Trophoblast cell (in vitro differentiated cells and primary cell): ENCODE measurements around the gene ABCC8.

Source experiments
- DNase-seq, 2 donors: peaks; one replicate each; pipeline ENCODE4 v3.0.0-alpha.2; 2016
- H2AFZ ChIP-seq: 2 replicates; pipeline ENCODE4 v1.6.1; 2013; ENCODE audit warnings: low read length, moderate library complexity, mild to moderate bottlenecking; ENCODE audit not compliant: insufficient read depth, poor library complexity
- H2AK5ac ChIP-seq: 2 replicates; pipeline ENCODE4 v1.6.1; 2013; ENCODE audit warnings: mild to moderate bottlenecking, low read length
- H2BK120ac ChIP-seq: 2 replicates; pipeline ENCODE4 v1.6.1; 2013; ENCODE audit warnings: low read length, mild to moderate bottlenecking, moderate library complexity; ENCODE audit not compliant: insufficient read depth, poor library complexity
- H2BK12ac ChIP-seq: 2 replicates; pipeline ENCODE4 v1.6.1; 2013; ENCODE audit warnings: mild to moderate bottlenecking, low read length, moderate library complexity
- H2BK5ac ChIP-seq: 2 replicates; pipeline ENCODE4 v1.6.1; 2013; ENCODE audit warnings: low read length, low read depth, moderate library complexity, mild to moderate bottlenecking; ENCODE audit not compliant: poor library complexity
- H3K14ac ChIP-seq: 2 replicates; pipeline ENCODE4 v1.6.1; 2013; ENCODE audit warnings: mild to moderate bottlenecking, low read length
- H3K18ac ChIP-seq: 2 replicates; pipeline ENCODE4 v1.6.1; 2013; ENCODE audit warnings: mild to moderate bottlenecking, low read length
- H3K23ac ChIP-seq: 2 replicates; pipeline ENCODE4 v1.6.1; 2013; ENCODE audit warnings: low read length
- H3K27ac ChIP-seq: 2 replicates; pipeline ENCODE4 v1.5.1; 2013; ENCODE audit warnings: low read depth, mild to moderate bottlenecking, inconsistent platforms, low read length, moderate library complexity
- H3K27me3 ChIP-seq: 2 replicates; pipeline ENCODE4 v1.6.1; 2013; ENCODE audit warnings: inconsistent platforms, mild to moderate bottlenecking, low read length, moderate library complexity; ENCODE audit not compliant: insufficient read depth
- H3K36me3 ChIP-seq, 2 experiments: 1 replicate in 1 of 2; 2 replicates in 1 of 2; pipeline ENCODE4 v1.6.1; 2013; ENCODE audit warnings: low read length in 2 of 2, mild to moderate bottlenecking in 2 of 2, moderate library complexity in 1 of 2; ENCODE audit not compliant: insufficient read depth in 2 of 2, control insufficient read depth in 1 of 2
- H3K4ac ChIP-seq: 2 replicates; pipeline ENCODE4 v1.6.1; 2013; ENCODE audit warnings: low read depth, mild to moderate bottlenecking, low read length, moderate library complexity
- H3K4me1 ChIP-seq, 2 experiments: 1 replicate in 1 of 2; 2 replicates in 1 of 2; pipeline ENCODE4 v1.6.1; 2013; ENCODE audit warnings: low read length in 2 of 2, mild to moderate bottlenecking in 2 of 2, moderate library complexity in 1 of 2; ENCODE audit not compliant: insufficient read depth in 2 of 2, control insufficient read depth in 1 of 2
- H3K4me2 ChIP-seq: 2 replicates; pipeline ENCODE4 v1.6.1; 2013; ENCODE audit warnings: inconsistent platforms, mild to moderate bottlenecking, low read length, moderate library complexity
- H3K4me3 ChIP-seq: 2 replicates; pipeline ENCODE4 v1.5.1; 2013; ENCODE audit warnings: mild to moderate bottlenecking, low read depth, low read length, inconsistent platforms
- H3K79me1 ChIP-seq: one replicate; pipeline ENCODE4 v1.6.1; 2013; ENCODE audit warnings: low read length
- H3K79me2 ChIP-seq: 2 replicates; pipeline ENCODE4 v1.6.1; 2013; ENCODE audit warnings: low read length, mild to moderate bottlenecking; ENCODE audit not compliant: control insufficient read depth, insufficient read depth, poor library complexity
- H3K9ac ChIP-seq: 2 replicates; pipeline ENCODE4 v1.6.1; 2013; ENCODE audit warnings: mild to moderate bottlenecking, low read length
- H3K9me3 ChIP-seq: 2 replicates; pipeline ENCODE4 v1.6.1; 2013; ENCODE audit warnings: low read depth, mild to moderate bottlenecking, control low read depth, inconsistent platforms, low read length; ENCODE audit not compliant: insufficient read depth
- H4K12ac ChIP-seq: 2 replicates; pipeline ENCODE4 v1.6.1; 2013; ENCODE audit warnings: low read depth, mild to moderate bottlenecking, low read length, moderate library complexity
- H4K8ac ChIP-seq: 2 replicates; pipeline ENCODE4 v1.6.1; 2013; ENCODE audit warnings: low read depth, mild to moderate bottlenecking, low read length, moderate library complexity
- H4K91ac ChIP-seq: one replicate; pipeline ENCODE4 v1.6.1; 2013; ENCODE audit warnings: low read depth, mild to moderate bottlenecking, low read length, moderate library complexity
- WGBS: extraction: QIAGEN DNeasy Blood & Tissue Kit; methylation state at CpG from one replicate; pipeline ENCODE4 v1.1.7; 2013; ENCODE audit warnings: missing lambda C conversion rate; ENCODE audit not compliant: insufficient read length, insufficient coverage; ENCODE audit errors: extremely low coverage; 5-methylcytosine and 5-hydroxymethylcytosine counted together

ABCC8 gene

DNA sequence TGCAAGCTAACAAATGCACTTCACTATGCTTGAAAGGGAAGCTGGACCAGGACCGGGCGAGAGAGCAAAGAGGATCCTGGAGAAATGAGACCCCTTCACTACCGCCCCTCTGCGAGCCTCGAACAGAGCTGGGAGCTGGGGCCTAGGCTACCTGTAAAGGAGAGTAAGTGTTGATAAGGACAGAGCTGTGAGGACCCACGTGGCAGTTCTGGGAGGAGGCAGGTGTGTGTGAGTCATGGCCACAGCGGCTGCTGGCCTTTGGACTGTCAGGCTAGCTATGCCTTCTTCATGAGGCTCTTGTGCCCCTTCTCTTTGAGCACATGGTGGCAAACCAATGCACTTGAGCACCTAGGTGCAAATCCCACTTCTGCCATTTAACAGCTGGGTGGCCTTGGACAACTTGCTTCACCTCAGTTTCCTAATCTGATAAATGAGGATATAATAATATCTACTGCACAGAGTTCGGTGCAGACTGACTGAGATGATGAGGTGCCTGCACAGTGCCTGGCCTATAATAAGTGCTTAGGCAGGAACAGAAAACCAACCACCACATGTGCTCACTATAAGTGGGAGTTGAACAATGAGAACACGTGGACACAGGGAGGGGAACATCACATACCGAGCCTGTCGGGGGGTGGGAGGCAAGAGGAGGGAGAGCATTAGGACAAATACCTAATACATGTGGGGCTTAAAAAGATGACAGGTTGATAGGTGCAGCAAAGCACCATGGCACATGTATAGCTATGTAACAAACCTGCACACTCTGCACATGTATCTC, 52.9 kb downstream of the ABCC8 start:
- Histone ChIP-seq H3K9me3 (no peaks in the 10 kb centered on the region), H3K4me1 (no peaks in the 10 kb centered on the region), H3K9ac (no peak overlapping the region), H4K8ac (no peak overlapping the region), H3K4me3 (no peak overlapping the region), H3K4ac (no peak overlapping the region), H4K12ac (no peak overlapping the region), H3K36me3 (no peaks in the 10 kb centered on the region), H3K4me2 (no peak overlapping the region), H2BK12ac (no peak overlapping the region), H3K27ac (no peak overlapping the region), H2AK5ac (no peak overlapping the region), H3K79me2 (no peaks in the 10 kb centered on the region), H3K23ac (no peak overlapping the region), H2BK5ac (no peak overlapping the region), H3K27me3 (peaks cover 2% of the 10 kb centered on the region), H2AFZ (no peak overlapping the region), H3K18ac (no peak overlapping the region), H3K79me1 (no peaks in the 10 kb centered on the region), H2BK120ac (no peak overlapping the region), H3K14ac (no peak overlapping the region), H4K91ac (no peak overlapping the region)
- peak; percentile 7 to 40 for DNase-seq
- no CpG with 5 or more reads among the region's 11 CpGs for WGBS

DNA sequence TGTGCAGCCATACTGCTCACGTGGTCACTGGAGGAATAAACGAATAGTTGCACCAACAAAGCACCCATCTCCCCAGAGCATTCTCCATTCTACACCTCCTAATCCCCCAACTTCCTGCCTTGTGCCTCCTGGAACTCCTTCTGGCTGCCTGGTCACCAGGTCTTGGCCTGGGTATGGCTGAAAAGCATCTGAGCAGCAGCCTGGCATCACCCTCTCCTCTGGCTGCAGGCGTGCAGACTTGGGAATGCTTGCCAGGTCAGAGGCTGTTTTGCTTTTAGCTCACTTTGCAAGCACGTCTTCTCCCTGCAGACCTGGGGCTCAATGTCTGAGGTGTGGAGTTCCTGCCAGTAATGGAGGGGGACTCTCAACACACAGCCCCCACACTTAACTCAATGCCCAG, 54.9 kb downstream of the ABCC8 start:
- Histone ChIP-seq H3K36me3 (no peaks in the 10 kb centered on the region), H3K18ac (no peak overlapping the region), H2BK120ac (no peak overlapping the region), H3K79me1 (no peaks in the 10 kb centered on the region), H2BK5ac (no peak overlapping the region), H3K27me3 (peaks cover 2% of the 10 kb centered on the region), H2BK12ac (no peak overlapping the region), H4K12ac (no peak overlapping the region), H3K9me3 (no peaks in the 10 kb centered on the region), H3K4me2 (no peak overlapping the region), H2AFZ (no peak overlapping the region), H2AK5ac (no peak overlapping the region), H3K23ac (no peak overlapping the region), H3K27ac (no peak overlapping the region), H3K79me2 (no peaks in the 10 kb centered on the region), H3K4ac (no peak overlapping the region), H3K4me1 (no peaks in the 10 kb centered on the region), H4K8ac (no peak overlapping the region), H3K14ac (no peak overlapping the region), H3K9ac (no peak overlapping the region), H3K4me3 (no peak overlapping the region), H4K91ac (no peak overlapping the region)
- DNase-seq, result no peak
- no CpG with 5 or more reads among the region's 4 CpGs for WGBS

DNA sequence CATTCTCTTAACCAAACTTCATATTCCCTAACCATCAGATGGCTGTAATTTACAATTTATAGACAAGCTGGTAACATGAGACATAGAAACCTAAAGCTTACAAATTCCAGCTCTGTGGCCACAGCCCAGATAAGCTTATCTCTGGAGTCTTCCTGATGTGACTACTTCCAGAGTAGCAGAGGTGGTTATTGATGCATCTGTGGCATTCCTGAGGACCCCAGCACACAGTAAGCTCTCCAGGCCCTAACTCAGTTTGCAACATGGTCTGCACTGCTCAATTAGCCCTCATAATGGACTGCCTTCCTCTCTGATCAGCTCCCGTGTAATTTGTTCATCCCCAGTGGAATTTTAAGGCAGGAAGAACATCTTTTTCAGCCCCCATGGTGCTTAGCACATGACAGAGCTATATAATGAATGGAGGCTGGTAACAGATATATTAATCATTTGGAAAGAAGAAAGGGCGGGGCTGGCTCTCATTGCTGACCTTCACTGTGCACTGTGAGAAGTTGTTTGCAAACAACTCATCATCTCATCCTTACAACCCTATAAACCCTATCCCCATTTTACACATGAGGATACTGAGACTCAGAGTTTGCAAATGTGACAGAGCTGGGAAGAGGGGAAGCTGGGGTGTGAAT, 58.1 kb downstream of the ABCC8 start:
- WGBS, result no CpG with 5 or more reads among the region's 2 CpGs
- Histone ChIP-seq H3K79me2 (no peaks in the 10 kb centered on the region), H3K4me1 (no peaks in the 10 kb centered on the region), H2AK5ac (no peak overlapping the region), H3K9me3 (no peaks in the 10 kb centered on the region), H3K27me3 (peaks cover 2% of the 10 kb centered on the region), H3K4me3 (no peak overlapping the region), H3K14ac (no peak overlapping the region), H2BK120ac (no peak overlapping the region), H3K27ac (no peak overlapping the region), H4K8ac (no peak overlapping the region), H4K12ac (no peak overlapping the region), H3K18ac (no peak overlapping the region), H3K36me3 (no peaks in the 10 kb centered on the region), H3K9ac (no peak overlapping the region), H3K79me1 (no peaks in the 10 kb centered on the region), H3K23ac (no peak overlapping the region), H3K4me2 (no peak overlapping the region), H2AFZ (no peak overlapping the region), H4K91ac (no peak overlapping the region), H3K4ac (no peak overlapping the region), H2BK12ac (no peak overlapping the region), H2BK5ac (no peak overlapping the region)
- DNase-seq, result no peak

DNA sequence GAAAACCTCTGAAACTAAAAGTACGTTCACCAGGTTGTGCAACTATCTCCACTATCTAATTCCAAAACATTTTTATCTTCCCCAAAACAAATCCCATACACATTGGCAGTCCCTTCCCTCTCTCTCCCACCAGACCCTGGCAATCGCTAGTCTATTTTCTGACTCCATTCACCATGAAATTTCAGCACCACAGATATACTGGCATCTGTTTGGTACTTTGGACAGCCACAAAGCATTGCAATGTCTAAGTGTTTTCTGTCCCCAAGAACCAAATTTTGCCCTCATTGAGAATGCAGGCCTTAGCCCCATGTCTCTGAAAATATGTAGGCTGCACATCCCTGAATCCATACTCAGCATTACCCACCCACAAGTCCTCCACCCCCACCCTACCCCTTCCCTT, 60.2 kb downstream of the ABCC8 start:
- no peak overlapping the region for H4K91ac ChIP-seq
- DNase-seq, result no peak
- no peak overlapping the region for H4K8ac ChIP-seq
- no peaks in the 10 kb centered on the region for H3K36me3 ChIP-seq
- WGBS, result no CpG with 5 or more reads among the region's 2 CpGs
- no peaks in the 10 kb centered on the region for H3K27me3 ChIP-seq
- H3K79me2 ChIP-seq, result no peaks in the 10 kb centered on the region
- no peak overlapping the region for H3K18ac ChIP-seq
- H2AFZ ChIP-seq, result no peak overlapping the region
- H2AK5ac ChIP-seq, result no peak overlapping the region
- no peak overlapping the region for H2BK5ac ChIP-seq
- H4K12ac ChIP-seq, result no peak overlapping the region
- no peak overlapping the region for H3K27ac ChIP-seq
- no peaks in the 10 kb centered on the region for H3K9me3 ChIP-seq
- no peak overlapping the region for H2BK12ac ChIP-seq
- H3K79me1 ChIP-seq, result no peaks in the 10 kb centered on the region
- H3K14ac ChIP-seq, result no peak overlapping the region
- H3K4ac ChIP-seq, result no peak overlapping the region
- no peak overlapping the region for H3K9ac ChIP-seq
- H3K4me2 ChIP-seq, result no peak overlapping the region
- H3K4me3 ChIP-seq, result no peak overlapping the region
- H3K4me1 ChIP-seq, result no peaks in the 10 kb centered on the region
- H2BK120ac ChIP-seq, result no peak overlapping the region
- no peak overlapping the region for H3K23ac ChIP-seq
